ENCODE measurements around the gene JAZF1.
"Not testable (repeated sequence)": the region's sequence is repeated elsewhere in the genome, so short reads cannot be mapped to it uniquely, and the experiment has no call there.

JAZF1 gene

GRCh38 chr7:28033386-28033785 lies 147.2 kb downstream of the JAZF1 start:
- DNase-seq, result no peak

- no peak for DNase-seq
Observed at GRCh38 chr7:28032738-28033380, 147.7 kb downstream of the JAZF1 start.

DNA sequence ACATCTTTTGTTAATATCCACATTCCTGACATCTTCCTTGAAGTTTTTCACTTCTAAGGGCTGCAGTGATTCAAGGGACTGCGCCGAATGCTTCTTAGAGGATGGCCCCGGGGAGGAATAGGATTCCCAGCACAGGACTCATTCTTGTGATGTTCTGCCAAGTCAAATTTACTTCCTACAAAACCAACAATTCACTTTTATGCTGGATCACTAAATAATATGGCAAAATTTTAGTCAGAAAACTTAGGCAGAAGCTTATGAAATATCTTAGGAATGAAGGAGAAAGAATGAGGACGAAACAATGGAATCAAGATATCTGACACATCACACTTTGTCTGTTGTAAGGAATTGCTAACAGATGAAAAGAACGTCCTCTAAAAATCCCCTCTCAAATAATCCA lies 151.5 kb downstream of the JAZF1 start:
- DNase-seq, result no peak

- no peak for DNase-seq
Observed at GRCh38 chr7:28028471-28028870, 152.1 kb downstream of the JAZF1 start.

GRCh38 chr7:28026237-28026636 lies 154.4 kb downstream of the JAZF1 start:
- no peak for DNase-seq

GRCh38 chr7:28024786-28025334 lies 155.7 kb downstream of the JAZF1 start:
- DNase-seq, result no peak

- DNase-seq, result peak; percentile 4
Observed at GRCh38 chr7:28020302-28020940, 160.2 kb downstream of the JAZF1 start.

GRCh38 chr7:28018856-28019465 lies 161.6 kb downstream of the JAZF1 start:
- no peak for DNase-seq

- no peak for DNase-seq
Observed at GRCh38 chr7:28018446-28018845, 162.1 kb downstream of the JAZF1 start.

DNA sequence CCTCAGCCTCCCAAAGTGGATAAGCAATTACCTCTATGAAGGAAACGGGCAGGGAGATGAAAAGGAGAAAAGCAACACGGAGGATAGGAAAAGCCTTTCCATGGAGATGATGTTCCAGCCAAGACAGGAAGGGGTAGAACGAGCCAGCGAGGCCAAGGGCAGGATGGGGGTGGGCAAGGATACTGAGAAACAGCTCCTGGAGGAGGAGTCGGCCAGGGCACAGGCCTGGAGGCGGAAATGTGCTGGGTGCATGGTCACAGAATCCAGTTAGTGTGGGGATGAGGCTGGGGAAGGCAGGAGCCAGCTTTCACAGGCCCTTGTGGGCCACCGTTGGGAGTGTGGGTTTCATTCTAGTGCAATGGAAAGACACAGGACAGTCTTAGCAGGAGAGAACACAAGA lies 162.6 kb downstream of the JAZF1 start:
- DNase-seq, result no peak

- DNase-seq, result no peak
Observed at GRCh38 chr7:28017372-28017771, 163.2 kb downstream of the JAZF1 start.

GRCh38 chr7:28016297-28016696 lies 164.3 kb downstream of the JAZF1 start:
- DNase-seq, result no peak

DNA sequence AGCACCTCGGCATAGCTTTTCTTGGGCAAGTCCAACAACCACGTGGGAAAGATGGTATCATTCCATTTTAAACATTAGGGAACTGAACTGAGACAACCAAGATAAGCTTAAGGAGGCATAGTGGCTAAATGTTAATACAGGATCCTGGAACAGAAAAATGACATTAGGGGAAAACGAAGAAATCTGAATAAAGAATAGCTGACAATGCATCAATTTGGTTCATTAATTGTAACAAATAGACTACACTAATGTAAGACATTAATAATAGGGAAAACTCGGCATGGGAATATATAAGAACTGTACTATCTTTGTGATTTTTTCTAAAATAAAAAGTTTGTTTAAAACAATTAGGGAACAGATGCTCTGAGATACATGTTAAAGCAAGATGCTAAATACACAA lies 165.4 kb downstream of the JAZF1 start:
- no peak for DNase-seq

- not testable (repeated sequence) for DNase-seq
Observed at GRCh38 chr7:28014340-28014739, 166.3 kb downstream of the JAZF1 start.

DNA sequence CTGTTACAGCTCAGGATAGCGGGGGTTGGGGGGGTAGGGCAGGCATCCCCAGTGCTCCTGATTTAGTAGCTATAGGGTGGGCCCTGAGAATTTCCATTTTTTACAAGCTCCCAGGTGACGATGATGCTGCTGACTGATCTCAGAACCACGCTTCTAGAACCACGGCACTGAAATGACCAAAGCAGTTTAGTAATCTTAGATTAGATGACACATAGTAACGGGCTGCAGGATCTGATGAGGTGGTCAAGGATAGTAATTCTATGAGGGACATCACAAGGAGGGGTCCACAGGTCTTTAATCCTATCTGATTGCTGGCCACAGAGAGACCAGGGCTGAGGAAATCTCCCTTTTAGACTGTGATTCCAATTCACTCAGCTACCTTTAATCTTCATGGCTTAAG lies 167.2 kb downstream of the JAZF1 start:
- no peak for DNase-seq

GRCh38 chr7:28013019-28013418 lies 167.6 kb downstream of the JAZF1 start:
- DNase-seq, result no peak

DNA sequence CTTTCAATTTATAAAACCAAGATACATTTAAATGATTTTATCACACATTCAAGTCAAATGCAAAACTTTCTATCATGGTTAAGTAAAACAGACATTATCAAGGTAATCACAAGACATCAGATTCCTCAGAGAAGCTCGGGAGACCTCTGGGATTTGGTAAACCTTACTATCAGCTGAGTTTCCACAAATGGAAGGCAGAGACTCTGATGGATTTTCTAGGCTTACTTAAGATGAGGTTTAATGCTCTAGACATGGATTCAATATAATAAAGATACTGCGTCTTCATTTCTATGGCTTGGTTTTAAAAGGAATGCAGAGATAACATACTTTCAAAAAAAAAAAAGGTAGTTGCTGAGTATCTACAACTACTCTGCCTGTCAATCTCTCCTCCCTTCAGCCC lies 171.7 kb downstream of the JAZF1 start:
- DNase-seq, result no peak

DNA sequence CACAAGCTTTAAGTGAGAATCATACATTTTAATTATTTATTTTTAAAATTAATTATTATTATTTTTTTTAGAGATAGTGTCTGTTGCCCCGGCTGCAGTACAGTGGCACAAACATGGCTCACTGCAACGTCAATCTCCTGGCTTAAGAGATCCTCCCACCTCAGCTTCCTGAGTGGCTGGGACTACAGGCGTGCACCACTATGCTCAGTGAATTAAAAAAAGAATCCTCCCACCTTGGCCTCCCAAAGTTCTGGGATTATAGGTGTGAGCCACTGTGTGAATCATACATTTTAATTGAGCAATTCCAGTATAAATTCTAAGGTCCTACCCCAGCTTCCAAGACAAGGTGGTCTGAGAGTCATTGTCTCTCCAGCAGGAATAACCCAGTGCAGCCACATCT lies 172.4 kb downstream of the JAZF1 start:
- DNase-seq, result no peak

GRCh38 chr7:28006491-28006890 lies 174.1 kb downstream of the JAZF1 start:
- no peak for DNase-seq

- DNase-seq, result no peak
Observed at GRCh38 chr7:28005847-28006231, 174.8 kb downstream of the JAZF1 start.

GRCh38 chr7:28005075-28005846 lies 175.3 kb downstream of the JAZF1 start:
- DNase-seq, result no peak

DNA sequence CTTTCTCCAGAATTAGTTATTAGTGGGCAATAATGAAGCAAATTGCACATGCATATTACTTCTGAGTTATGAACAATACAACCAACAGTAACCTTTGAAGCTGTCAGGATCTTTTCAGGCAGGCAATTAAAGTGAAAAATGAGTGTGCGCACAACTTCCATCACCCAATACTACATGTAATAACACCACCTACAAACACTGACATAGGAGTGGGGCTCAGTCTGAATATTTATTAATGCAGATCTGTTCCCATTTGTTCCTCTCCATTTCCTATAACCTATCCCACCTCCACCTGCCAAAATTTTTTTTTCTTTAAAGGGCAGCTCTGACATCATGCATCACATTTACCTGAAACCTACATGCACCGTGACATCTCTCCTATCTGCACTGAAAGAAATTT lies 177.2 kb downstream of the JAZF1 start:
- DNase-seq, result no peak

DNA sequence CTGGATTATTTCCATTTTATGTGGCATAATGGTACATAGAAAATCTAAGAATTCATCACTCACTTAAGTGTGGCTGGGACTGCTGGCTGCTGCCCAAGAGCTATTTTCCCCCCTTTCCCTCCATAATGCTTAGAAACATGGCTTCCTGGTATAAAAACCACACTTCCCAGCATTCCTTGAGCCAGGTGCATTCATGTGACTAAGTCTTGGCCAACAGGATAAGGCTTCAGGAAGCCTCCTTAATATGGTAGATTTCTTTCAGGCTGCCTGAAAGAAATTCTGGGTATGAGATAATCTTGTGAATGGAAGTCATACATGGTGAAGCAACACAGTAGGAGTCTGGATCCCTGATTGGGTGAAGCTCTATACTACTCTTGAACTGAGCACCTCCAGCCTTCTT lies 178.0 kb downstream of the JAZF1 start:
- DNase-seq, result no peak

GRCh38 chr7:28001896-28002295 lies 178.7 kb downstream of the JAZF1 start:
- DNase-seq, result no peak
